Activated CD8-positive, alpha-beta memory T cell treated with anti-CD3 and anti-CD28 coated beads, Interleukin-2, amount 10 ng/mL, durations not matched to agents 7 days and 5 days (primary cell): ENCODE results near the gene BCL2L15. TPM values are rescaled to one million over a fixed set of nuclear protein-coding genes. Genes with fewer than 3 reads are reported as not detected.
A peak's percentile ranks its signal among the peaks of the same experiment; 100 is the strongest.
"Not testable (repeated sequence)": the region's sequence is repeated elsewhere in the genome, so short reads cannot be mapped to it uniquely, and the experiment has no call there.

ENCODE experiments used
- ATAC-seq: fragments of 150-1000 bp; cut with Tn5 transposase; one replicate; pipeline ENCODE4 v1.10.0; 2021; ENCODE audit warnings: moderate library complexity
- CTCF ChIA-PET: fragments of 350-600 bp; sonication (Branson Sonifier 250); formaldehyde crosslinking; loops from one replicate; lab custom pipeline; 2021; ENCODE audit warnings: antibody characterized with exemption; lab: Charles Lee
- DNase-seq: peaks from one replicate; pipeline ENCODE4 v3.0.0-alpha.2; 2020
- H3K27ac Mint-ChIP-seq: one replicate; pipeline ENCODE4 v1.8.0; 2021; ENCODE audit warnings: mild to moderate bottlenecking, mixed read lengths
- H3K27me3 Mint-ChIP-seq: one replicate; pipeline ENCODE4 v1.8.0; 2021; ENCODE audit warnings: mixed read lengths
- H3K36me3 Mint-ChIP-seq: one replicate; pipeline ENCODE4 v1.8.0; 2021; ENCODE audit warnings: mild to moderate bottlenecking, mixed read lengths
- H3K4me1 Mint-ChIP-seq: one replicate; pipeline ENCODE4 v1.8.0; 2021; ENCODE audit warnings: mixed read lengths
- H3K4me3 Mint-ChIP-seq: one replicate; pipeline ENCODE4 v1.8.0; 2021; ENCODE audit warnings: mild to moderate bottlenecking, moderate library complexity, mixed read lengths
- H3K9me3 Mint-ChIP-seq: one replicate; pipeline ENCODE4 v1.8.0; 2022; ENCODE audit warnings: low read depth, mixed read lengths
- total RNA-seq, 2 experiments: library from RNA; stranded (reverse); gene quantifications; one replicate each; pipeline ENCODE4 v1.2.3, GENCODE V29; 2021

Gene BCL2L15
- total RNA-seq, 2 experiments from 2014 or later = 1.2 to 2.1 TPM

DNA sequence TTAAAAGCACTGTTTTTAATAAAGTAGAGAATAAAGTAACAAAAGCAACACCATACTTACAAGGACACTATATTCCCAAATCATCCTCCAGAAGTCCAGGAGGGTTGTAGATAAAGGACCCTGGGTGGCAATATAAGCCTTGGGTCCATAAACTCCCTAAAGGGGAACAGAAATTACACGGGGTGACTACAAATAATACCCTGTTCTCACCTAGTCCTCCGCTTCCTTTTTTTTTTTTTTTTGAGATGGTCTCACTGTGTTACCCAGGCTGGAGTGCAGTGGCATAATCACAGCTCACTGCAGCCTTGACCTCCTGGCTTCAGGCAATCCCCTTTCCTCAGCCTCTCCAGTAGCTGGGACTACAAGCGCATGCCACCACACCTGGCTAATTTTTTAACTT lies 29.0 kb downstream of the BCL2L15 start:
- H3K27ac Mint-ChIP-seq = no peak overlapping the region
- H3K36me3 Mint-ChIP-seq = peaks cover 66% of the 10 kb centered on the region
- ATAC-seq (no peak), DNase-seq (no peak)
- H3K9me3 Mint-ChIP-seq = no peaks in the 10 kb centered on the region
- H3K4me1 Mint-ChIP-seq = peaks cover 53% of the 10 kb centered on the region
- H3K4me3 Mint-ChIP-seq = no peak overlapping the region
- CTCF ChIA-PET = interaction anchor here (1.4 to 3.2 kb wide), 4 partner anchors 11 to 71 kb away, joined by 3 to 24 read pairs (median 8); partner anchors contain the start of genes AP4B1 and HIPK1
- H3K27me3 Mint-ChIP-seq = no peaks in the 10 kb centered on the region

DNA sequence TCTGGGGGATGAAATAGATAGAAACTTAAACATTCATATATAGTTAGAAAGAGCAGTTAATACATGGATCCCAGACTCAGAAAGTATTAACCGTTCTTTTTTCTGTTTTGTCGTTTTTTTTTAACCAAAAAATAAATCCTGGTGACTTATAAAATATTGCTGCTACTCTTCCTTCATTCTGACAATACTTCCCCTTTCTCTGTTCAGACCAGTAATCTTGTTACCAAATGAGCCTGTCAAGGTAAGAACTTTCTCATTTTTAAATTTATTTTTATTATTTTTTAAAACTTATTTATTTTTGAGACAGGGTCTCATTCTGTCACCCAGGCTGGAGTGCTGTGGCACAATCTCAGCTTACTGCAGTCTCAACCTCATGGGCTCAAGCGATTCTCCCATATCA lies 29.6 kb downstream of the BCL2L15 start:
- H3K9me3 Mint-ChIP-seq = no peaks in the 10 kb centered on the region
- DNase-seq (no peak), ATAC-seq (no peak)
- peaks cover 66% of the 10 kb centered on the region for H3K36me3 Mint-ChIP-seq
- no peak overlapping the region for H3K4me3 Mint-ChIP-seq
- peaks cover 49% of the 10 kb centered on the region for H3K4me1 Mint-ChIP-seq
- CTCF ChIA-PET = no interaction called here
- H3K27me3 Mint-ChIP-seq = no peaks in the 10 kb centered on the region
- peak overlapping the region; percentile 43 for H3K27ac Mint-ChIP-seq

GRCh38 chr1:113856401-113856790 lies 31.0 kb downstream of the BCL2L15 start:
- H3K4me3 Mint-ChIP-seq = no peak overlapping the region
- H3K9me3 Mint-ChIP-seq = no peaks in the 10 kb centered on the region
- no peak overlapping the region for H3K27ac Mint-ChIP-seq
- DNase-seq (no peak), ATAC-seq (no peak)
- no peaks in the 10 kb centered on the region for H3K27me3 Mint-ChIP-seq
- H3K36me3 Mint-ChIP-seq = peaks cover 67% of the 10 kb centered on the region
- H3K4me1 Mint-ChIP-seq = peaks cover 47% of the 10 kb centered on the region
- CTCF ChIA-PET = interaction anchor here (1.0 to 1.1 kb wide), 2 partner anchors 14 to 73 kb away, joined by 3 to 4 read pairs; partner anchors contain the start of gene HIPK1

GRCh38 chr1:113855630-113856400 lies 31.6 kb downstream of the BCL2L15 start:
- no peak for ATAC-seq
- CTCF ChIA-PET = interaction anchor here (1.1 kb wide), 1 partner anchor 15 kb away, joined by 3 read pairs; no protein-coding TSS in a partner anchor
- Mint-ChIP-seq H3K27ac (no peak overlapping the region), H3K9me3 (no peaks in the 10 kb centered on the region), H3K4me3 (no peak overlapping the region), H3K4me1 (peaks cover 47% of the 10 kb centered on the region), H3K27me3 (no peaks in the 10 kb centered on the region), H3K36me3 (peaks cover 68% of the 10 kb centered on the region)
- no peak for DNase-seq

DNA sequence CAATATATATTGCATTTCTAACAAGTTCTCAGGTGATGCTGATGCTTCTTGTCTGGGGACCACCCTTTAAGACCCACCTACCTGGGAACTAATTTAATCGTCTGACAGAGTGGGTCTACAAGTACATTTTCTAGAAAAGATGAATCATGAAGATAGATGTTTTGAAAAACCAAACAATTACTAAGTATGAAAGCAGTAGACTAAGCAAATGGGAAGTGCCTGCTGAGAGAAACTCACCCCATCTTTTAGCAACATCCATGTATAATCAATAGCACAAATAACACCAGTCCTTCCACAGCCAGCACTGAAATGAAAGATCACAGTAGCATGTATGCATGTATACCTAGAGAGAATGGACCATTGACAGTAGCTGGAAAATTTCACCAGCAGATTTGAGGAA lies 33.1 kb downstream of the BCL2L15 start:
- Mint-ChIP-seq H3K4me3 (no peak overlapping the region), H3K27me3 (no peaks in the 10 kb centered on the region), H3K9me3 (no peaks in the 10 kb centered on the region), H3K27ac (peak overlapping the region; percentile 2), H3K36me3 (peaks cover 74% of the 10 kb centered on the region), H3K4me1 (peaks cover 44% of the 10 kb centered on the region)
- no peak for DNase-seq
- ATAC-seq = no peak
- CTCF ChIA-PET = interaction anchor here (1.3 to 1.4 kb wide), 2 partner anchors 18 to 20 kb away, joined by 3 to 6 read pairs; no protein-coding TSS in a partner anchor

DNA sequence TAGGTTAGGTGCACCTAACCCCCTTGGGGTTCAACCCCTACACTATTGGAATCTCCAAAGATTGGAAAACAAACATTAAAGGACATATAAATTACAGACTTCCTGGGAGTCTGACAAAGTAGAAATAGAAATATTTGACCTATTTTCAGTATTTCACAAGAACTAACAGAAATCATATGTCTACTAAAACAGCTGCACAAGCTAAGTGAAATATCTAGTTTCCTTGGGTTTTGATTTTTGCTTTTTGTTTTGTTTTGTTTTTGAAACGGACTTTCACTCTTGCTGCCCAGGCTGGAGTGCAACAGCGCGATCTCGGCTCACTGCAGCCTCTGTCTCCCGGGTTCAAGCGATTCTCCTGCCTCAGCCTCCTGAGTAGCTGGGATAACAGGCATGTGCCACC lies 34.7 kb downstream of the BCL2L15 start:
- H3K27me3 Mint-ChIP-seq, H3K27ac Mint-ChIP-seq, H3K9me3 Mint-ChIP-seq, DNase-seq, H3K4me3 Mint-ChIP-seq, ATAC-seq: not testable (repeated sequence)
- peaks cover 40% of the 10 kb centered on the region for H3K4me1 Mint-ChIP-seq
- CTCF ChIA-PET = interaction anchor here (1.0 to 1.3 kb wide), 2 partner anchors 19 to 77 kb away, joined by 3 to 4 read pairs; partner anchors contain the start of gene HIPK1
- H3K36me3 Mint-ChIP-seq = peaks cover 74% of the 10 kb centered on the region

- peak overlapping the region; percentile 63 for H3K27ac Mint-ChIP-seq
- H3K4me3 Mint-ChIP-seq = no peak overlapping the region
- no peak for DNase-seq
- H3K9me3 Mint-ChIP-seq = no peaks in the 10 kb centered on the region
- no peak for ATAC-seq
- H3K27me3 Mint-ChIP-seq = no peaks in the 10 kb centered on the region
- H3K4me1 Mint-ChIP-seq = peaks cover 33% of the 10 kb centered on the region
- CTCF ChIA-PET = interaction anchor here (0.8 to 1.5 kb wide), 4 partner anchors 9 to 19 kb away, joined by 3 to 6 read pairs (median 5); no protein-coding TSS in a partner anchor
- H3K36me3 Mint-ChIP-seq = peaks cover 75% of the 10 kb centered on the region
Observed at GRCh38 chr1:113850127-113850796, 37.1 kb downstream of the BCL2L15 start.

GRCh38 chr1:113849072-113849471 lies 38.3 kb downstream of the BCL2L15 start:
- Mint-ChIP-seq H3K27me3 (no peaks in the 10 kb centered on the region), H3K9me3 (no peaks in the 10 kb centered on the region), H3K4me1 (peaks cover 24% of the 10 kb centered on the region), H3K27ac (no peak overlapping the region), H3K36me3 (peaks cover 67% of the 10 kb centered on the region), H3K4me3 (no peak overlapping the region)
- no peak for DNase-seq
- no peak for ATAC-seq
- CTCF ChIA-PET = no interaction called here

GRCh38 chr1:113846391-113847035 lies 40.9 kb downstream of the BCL2L15 start:
- CTCF ChIA-PET = no interaction called here
- ATAC-seq (no peak), DNase-seq (no peak)
- H3K4me1 Mint-ChIP-seq = peaks cover 16% of the 10 kb centered on the region
- no peaks in the 10 kb centered on the region for H3K27me3 Mint-ChIP-seq
- H3K36me3 Mint-ChIP-seq = peaks cover 72% of the 10 kb centered on the region
- no peak overlapping the region for H3K4me3 Mint-ChIP-seq
- no peaks in the 10 kb centered on the region for H3K9me3 Mint-ChIP-seq
- no peak overlapping the region for H3K27ac Mint-ChIP-seq

DNA sequence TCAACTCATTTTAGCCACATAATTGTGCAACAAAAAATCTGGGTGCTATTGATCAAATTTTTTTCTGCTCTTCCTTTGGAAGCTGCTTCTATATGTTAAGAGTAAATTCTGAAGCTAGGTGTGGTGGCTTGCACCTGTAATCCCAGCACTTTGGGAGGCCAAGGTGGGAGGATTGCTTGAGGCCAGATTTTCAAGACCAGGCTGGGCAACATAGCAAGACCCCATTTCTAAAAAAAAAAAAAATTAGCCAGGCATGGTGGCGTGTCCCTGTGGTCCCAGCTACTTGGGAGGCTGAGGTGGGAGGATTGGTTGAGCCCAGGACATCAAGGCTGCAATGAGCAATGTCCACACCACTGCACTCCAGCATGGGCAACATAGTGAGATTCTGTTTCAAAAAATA lies 50.8 kb downstream of the BCL2L15 start:
- CTCF ChIA-PET = interaction anchor here (0.8 to 7.2 kb wide), 13 partner anchors 7 to 142 kb away, joined by 3 to 50 read pairs (median 7); partner anchors contain the start of genes AP4B1, BCL2L15, DCLRE1B and HIPK1
- no peak for ATAC-seq
- no peaks in the 10 kb centered on the region for H3K27me3 Mint-ChIP-seq
- DNase-seq = no peak
- peaks cover 10% of the 10 kb centered on the region for H3K4me1 Mint-ChIP-seq
- H3K4me3 Mint-ChIP-seq = no peak overlapping the region
- no peaks in the 10 kb centered on the region for H3K9me3 Mint-ChIP-seq
- no peak overlapping the region for H3K27ac Mint-ChIP-seq
- peaks cover 54% of the 10 kb centered on the region for H3K36me3 Mint-ChIP-seq

GRCh38 chr1:113835686-113836290 lies 51.6 kb downstream of the BCL2L15 start:
- Mint-ChIP-seq H3K4me3 (no peak overlapping the region), H3K27ac (peak overlapping the region; percentile 12), H3K27me3 (no peaks in the 10 kb centered on the region), H3K9me3 (no peaks in the 10 kb centered on the region), H3K36me3 (peaks cover 54% of the 10 kb centered on the region), H3K4me1 (peaks cover 10% of the 10 kb centered on the region)
- CTCF ChIA-PET = interaction anchor here (0.8 to 7.2 kb wide), 17 partner anchors 8 to 143 kb away, joined by 3 to 50 read pairs (median 6); partner anchors contain the start of genes AP4B1, BCL2L15, DCLRE1B and HIPK1
- DNase-seq (no peak), ATAC-seq (no peak)

DNA sequence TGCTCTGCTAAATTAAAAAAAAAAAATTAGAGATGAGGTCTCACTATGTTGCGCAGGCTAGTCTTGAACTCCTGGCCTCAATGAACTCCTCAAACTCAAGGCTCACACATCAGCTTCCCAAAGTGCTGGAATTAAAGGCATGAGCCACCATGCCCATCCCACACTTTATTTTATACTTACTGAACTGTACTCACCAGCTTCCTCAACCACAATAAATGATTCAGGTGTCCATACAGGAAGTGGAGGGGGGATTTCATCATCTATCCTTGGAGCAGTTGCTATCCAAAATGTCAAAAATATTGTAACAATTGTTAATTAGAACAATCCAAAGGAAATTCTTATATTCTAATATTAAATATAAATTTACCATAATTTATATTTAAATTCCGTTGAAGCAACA lies 52.7 kb downstream of the BCL2L15 start:
- Mint-ChIP-seq H3K4me3 (no peak overlapping the region), H3K36me3 (peaks cover 54% of the 10 kb centered on the region), H3K27ac (no peak overlapping the region), H3K9me3 (no peaks in the 10 kb centered on the region), H3K27me3 (no peaks in the 10 kb centered on the region), H3K4me1 (peaks cover 10% of the 10 kb centered on the region)
- ATAC-seq = no peak
- CTCF ChIA-PET = interaction anchor here (0.7 to 7.2 kb wide), 12 partner anchors 19 to 112 kb away, joined by 3 to 50 read pairs (median 7); partner anchors contain the start of genes AP4B1, BCL2L15, DCLRE1B and HIPK1
- no peak for DNase-seq
